Stimulated activated naive CD8-positive, alpha-beta T cell treated with anti-CD3 and anti-CD28 coated beads, Interleukin-15, amount 100 ng/mL, for 72 hours (primary cell): ENCODE results near the gene PRODH2.
A peak's percentile ranks its signal among the peaks of the same experiment; 100 is the strongest.

Source experiments
- ATAC-seq: fragments of 150-1000 bp; cut with Tn5 transposase; 2 replicates; pipeline ENCODE4 v1.10.0; 2021; ENCODE audit warnings: mild to moderate bottlenecking, moderate library complexity
- DNase-seq, 2 donors: peaks; one replicate each; pipeline ENCODE4 v3.0.0; 2021 to 2022
- H3K27ac Mint-ChIP-seq, 2 donors: one replicate each; pipeline ENCODE4 v1.8.0; 2022; ENCODE audit warnings: mild to moderate bottlenecking in 2 of 2, mixed read lengths in 2 of 2, moderate library complexity in 2 of 2
- H3K27me3 Mint-ChIP-seq: one replicate; pipeline ENCODE4 v1.8.0; 2022; ENCODE audit warnings: mixed read lengths
- H3K4me1 Mint-ChIP-seq: one replicate; pipeline ENCODE4 v1.8.0; 2022; ENCODE audit warnings: mild to moderate bottlenecking, mixed read lengths
- H3K4me3 Mint-ChIP-seq, 2 donors: one replicate each; pipeline ENCODE4 v1.8.0; 2022; ENCODE audit warnings: mild to moderate bottlenecking in 2 of 2, mixed read lengths in 2 of 2, moderate library complexity in 1 of 2
- H3K9me3 Mint-ChIP-seq, 2 donors: one replicate each; pipeline ENCODE4 v1.8.0; 2022; ENCODE audit warnings: mixed read lengths in 2 of 2

Gene PRODH2

GRCh38 chr19:35791814-35792279 is 20.8 kb downstream of the PRODH2 start:
- H3K27me3 Mint-ChIP-seq = peaks cover 20% of the 10 kb centered on the region
- DNase-seq (no peak), ATAC-seq (no peak)
- no peaks in the 10 kb centered on the region for H3K9me3 Mint-ChIP-seq
- no peak overlapping the region for H3K27ac Mint-ChIP-seq
- H3K4me3 Mint-ChIP-seq = no peak overlapping the region
- H3K4me1 Mint-ChIP-seq = peaks cover 4% of the 10 kb centered on the region

DNA sequence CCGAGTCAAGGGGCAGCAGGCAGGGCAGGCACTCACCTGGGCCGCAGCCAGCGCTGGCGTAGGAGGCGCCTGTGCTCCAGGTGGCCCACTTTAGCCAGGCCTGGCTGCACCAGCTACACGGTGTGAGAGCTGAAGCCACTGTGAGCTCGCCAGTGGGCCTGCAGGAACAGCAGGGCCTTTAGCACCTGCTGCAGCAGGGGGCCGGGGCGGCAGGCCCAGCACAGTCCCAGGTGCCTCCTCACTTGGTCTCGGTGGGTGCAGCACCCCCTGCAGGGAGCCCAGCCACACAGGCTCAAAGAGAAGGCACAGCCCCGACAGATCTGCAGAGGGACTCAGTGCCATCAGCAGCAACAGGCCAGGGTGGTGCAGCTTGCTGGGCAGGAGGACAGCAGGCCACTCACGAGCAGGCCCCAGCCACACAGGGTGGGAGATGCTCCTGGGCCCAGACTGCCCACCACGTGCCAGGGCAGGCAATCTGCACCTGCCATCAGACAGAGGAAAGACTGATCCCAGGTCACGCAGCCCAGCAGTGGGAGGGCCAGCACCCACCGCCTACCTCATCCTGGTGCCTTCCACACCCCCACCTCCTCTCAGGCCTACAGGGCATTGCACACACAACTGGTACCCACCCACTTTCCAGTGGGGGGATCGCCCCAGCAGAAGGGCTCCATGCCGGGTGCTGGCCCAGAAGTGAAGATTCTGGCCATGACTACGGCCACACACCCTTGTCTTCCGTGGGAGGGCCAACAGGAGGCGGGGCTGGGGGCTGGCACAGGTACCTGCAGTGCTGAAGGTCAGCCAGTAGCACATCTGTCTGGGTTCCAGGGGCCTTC is 21.4 kb downstream of the PRODH2 start:
- Mint-ChIP-seq H3K4me3 (no peak overlapping the region), H3K9me3 (no peaks in the 10 kb centered on the region), H3K27me3 (peaks cover 14% of the 10 kb centered on the region), H3K4me1 (no peaks in the 10 kb centered on the region), H3K27ac (peak overlapping the region in 1 of 2 donors; percentile 34)
- ATAC-seq (peak; percentile 54), DNase-seq (no peak)

GRCh38 chr19:35789978-35790944 is 22.4 kb downstream of the PRODH2 start:
- Mint-ChIP-seq H3K4me3 (no peak overlapping the region), H3K9me3 (no peaks in the 10 kb centered on the region), H3K27ac (peak overlapping the region in 1 of 2 donors; percentile 27), H3K4me1 (no peaks in the 10 kb centered on the region), H3K27me3 (peaks cover 8% of the 10 kb centered on the region)
- ATAC-seq = peak; percentile 5
- no peak for DNase-seq

DNA sequence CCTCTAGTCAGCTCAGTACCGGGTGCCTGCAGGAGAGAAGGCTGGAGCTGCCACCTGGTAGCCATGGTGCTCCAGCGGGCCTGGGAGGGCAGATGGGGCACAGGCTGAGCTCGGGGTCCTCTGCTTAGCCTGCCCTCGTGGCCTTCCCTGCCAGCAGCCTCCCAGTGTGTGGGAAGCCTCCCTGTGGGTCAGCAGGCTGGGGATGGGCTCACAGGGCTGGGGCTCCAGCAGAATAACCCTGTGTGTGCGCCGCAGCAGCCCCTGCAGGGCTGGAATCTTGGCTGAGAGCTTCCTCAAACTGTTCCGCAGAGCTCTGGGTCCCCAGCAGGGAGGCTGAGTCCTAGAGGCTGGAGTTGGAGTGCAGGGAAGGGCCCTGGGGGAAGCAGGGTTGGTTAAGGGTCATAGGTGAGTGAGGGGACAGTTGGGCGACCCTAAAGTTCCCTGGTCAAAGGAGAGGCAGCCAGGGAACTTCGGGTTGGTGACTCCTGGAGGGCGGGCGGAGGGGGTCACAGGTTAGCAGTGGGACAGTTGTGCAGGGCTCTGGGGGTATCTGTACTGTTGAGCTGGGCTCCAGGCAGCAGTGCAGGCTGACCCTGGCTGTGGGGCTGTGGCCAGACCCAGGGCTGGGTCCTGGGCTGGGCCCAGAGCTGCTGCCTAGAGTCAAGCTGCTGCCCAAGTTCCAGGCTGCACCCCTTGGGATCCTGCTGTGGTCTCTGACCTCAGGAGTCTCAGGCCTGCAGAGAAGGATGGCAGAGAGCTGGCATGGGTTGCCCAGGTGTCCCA is 23.3 kb downstream of the PRODH2 start:
- peak overlapping the region in 1 of 2 donors; percentile 85 for H3K27ac Mint-ChIP-seq
- no peak overlapping the region for H3K4me3 Mint-ChIP-seq
- H3K4me1 Mint-ChIP-seq = no peaks in the 10 kb centered on the region

GRCh38 chr19:35788205-35788960 is 24.3 kb downstream of the PRODH2 start:
- H3K4me1 Mint-ChIP-seq = no peaks in the 10 kb centered on the region
- ATAC-seq (no peak), DNase-seq (no peak)
- H3K27me3 Mint-ChIP-seq = no peaks in the 10 kb centered on the region
- no peaks in the 10 kb centered on the region for H3K9me3 Mint-ChIP-seq
- no peak overlapping the region for H3K27ac Mint-ChIP-seq
- no peak overlapping the region for H3K4me3 Mint-ChIP-seq

More for the DNA sequence above, 23.3 kb downstream of the PRODH2 start:
- Mint-ChIP-seq H3K27me3 (peaks cover 8% of the 10 kb centered on the region), H3K9me3 (no peaks in the 10 kb centered on the region)
- ATAC-seq = no peak
- DNase-seq = no peak

- Mint-ChIP-seq H3K27ac (no peak overlapping the region), H3K9me3 (no peaks in the 10 kb centered on the region), H3K27me3 (no peaks in the 10 kb centered on the region), H3K4me1 (no peaks in the 10 kb centered on the region), H3K4me3 (no peak overlapping the region)
- ATAC-seq (no peak), DNase-seq (no peak)
These were observed 25.3 kb downstream of the PRODH2 start for GRCh38 chr19:35787227-35787799.

GRCh38 chr19:35786299-35787160 is 26.1 kb downstream of the PRODH2 start:
- Mint-ChIP-seq H3K9me3 (no peaks in the 10 kb centered on the region), H3K27me3 (no peaks in the 10 kb centered on the region), H3K4me3 (no peak overlapping the region), H3K4me1 (no peaks in the 10 kb centered on the region), H3K27ac (no peak overlapping the region)
- peak; percentile 29 for ATAC-seq
- no peak for DNase-seq

DNA sequence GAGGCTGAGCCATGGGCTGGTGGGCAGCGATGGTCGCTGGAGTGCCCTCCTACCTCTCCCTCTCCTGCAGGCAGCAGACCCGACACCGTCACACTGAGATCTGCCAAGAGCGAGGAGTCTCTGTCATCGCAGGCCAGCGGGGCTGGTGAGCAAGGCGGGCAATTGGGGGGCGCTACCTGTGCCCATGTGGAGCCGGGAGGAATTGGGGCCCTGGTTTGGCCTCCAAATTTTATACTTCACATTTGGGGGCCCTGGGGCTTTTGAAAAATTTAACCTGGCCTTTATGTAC is 27.4 kb downstream of the PRODH2 start:
- Mint-ChIP-seq H3K27ac (no peak overlapping the region), H3K27me3 (no peaks in the 10 kb centered on the region), H3K4me1 (no peaks in the 10 kb centered on the region), H3K4me3 (no peak overlapping the region), H3K9me3 (no peaks in the 10 kb centered on the region)
- no peak for DNase-seq
- ATAC-seq = no peak

- Mint-ChIP-seq H3K4me3 (no peak overlapping the region), H3K27ac (no peak overlapping the region), H3K27me3 (no peaks in the 10 kb centered on the region), H3K4me1 (no peaks in the 10 kb centered on the region), H3K9me3 (no peaks in the 10 kb centered on the region)
- DNase-seq = no peak
- no peak for ATAC-seq
These were observed 27.9 kb downstream of the PRODH2 start for GRCh38 chr19:35784503-35785338.

- Mint-ChIP-seq H3K27me3 (no peaks in the 10 kb centered on the region), H3K9me3 (no peaks in the 10 kb centered on the region), H3K27ac (no peak overlapping the region), H3K4me3 (no peak overlapping the region), H3K4me1 (no peaks in the 10 kb centered on the region)
- DNase-seq (no peak), ATAC-seq (peak; percentile 2)
These were observed 28.9 kb downstream of the PRODH2 start for GRCh38 chr19:35783469-35784434.

DNA sequence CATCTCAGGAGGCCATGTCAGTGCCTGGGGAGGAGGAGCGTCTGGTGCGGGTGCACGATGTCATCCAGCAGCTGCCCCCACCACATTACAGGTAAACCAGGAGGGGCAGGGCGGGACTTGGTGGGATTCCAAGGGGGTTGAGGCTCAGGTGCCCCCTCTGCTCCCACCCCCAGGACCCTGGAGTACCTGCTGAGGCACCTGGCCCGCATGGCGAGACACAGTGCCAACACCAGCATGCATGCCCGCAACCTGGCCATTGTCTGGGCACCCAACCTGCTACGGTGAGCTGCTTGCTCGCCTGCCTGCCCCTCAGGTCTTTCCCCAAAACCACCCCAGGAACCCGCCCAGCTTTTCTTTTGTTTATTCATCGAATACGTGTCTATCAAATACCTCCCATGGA is 30.1 kb downstream of the PRODH2 start:
- Mint-ChIP-seq H3K4me1 (no peaks in the 10 kb centered on the region), H3K27ac (peak overlapping the region in 1 of 2 donors; percentile 43)

GRCh38 chr19:35781650-35782049 is 31.0 kb downstream of the PRODH2 start:
- DNase-seq (no peak), ATAC-seq (no peak)
- Mint-ChIP-seq H3K4me3 (no peak overlapping the region), H3K9me3 (no peaks in the 10 kb centered on the region), H3K27ac (no peak overlapping the region), H3K4me1 (peaks cover 3% of the 10 kb centered on the region), H3K27me3 (no peaks in the 10 kb centered on the region)

More for the DNA sequence above, 30.1 kb downstream of the PRODH2 start:
- H3K27me3 Mint-ChIP-seq = no peaks in the 10 kb centered on the region
- no peaks in the 10 kb centered on the region for H3K9me3 Mint-ChIP-seq
- DNase-seq (no peak), ATAC-seq (no peak)
- no peak overlapping the region for H3K4me3 Mint-ChIP-seq
